ENCODE data around the gene LMO7.

DNA sequence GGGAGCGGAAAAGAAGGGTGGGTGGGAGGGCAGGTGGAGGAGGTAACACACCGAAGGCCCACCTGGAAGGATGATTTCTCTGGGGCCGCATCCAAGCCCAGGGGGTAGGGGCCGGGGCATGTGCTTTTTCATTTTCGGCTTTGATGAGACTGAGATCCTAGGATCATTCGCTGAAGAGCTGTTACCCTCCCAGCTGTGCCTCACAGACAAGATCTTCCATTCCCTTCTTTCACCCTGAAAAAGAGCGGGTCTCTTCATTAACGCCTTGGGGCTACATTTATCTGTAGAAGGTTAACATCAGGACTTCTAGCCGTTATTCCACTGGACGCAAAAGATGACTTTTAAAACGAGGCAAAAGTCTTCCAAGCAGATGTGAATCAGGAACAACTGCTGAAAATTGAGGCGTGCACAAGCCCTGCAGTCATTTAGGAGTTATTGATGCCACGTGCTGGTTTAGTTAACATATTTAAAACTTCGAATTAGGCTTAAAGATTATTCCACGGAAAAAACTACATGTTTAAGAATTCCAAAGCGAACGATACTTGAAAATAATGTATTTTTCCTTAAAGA lies 1.1 kb downstream of the LMO7 start:
- TF ChIP-seq EP300 (IDR thresholded peaks at IDR 0.05; ENCODE audit: borderline replicate concordance) (no peak), FOXM1 (IDR thresholded peaks at IDR 0.05; ENCODE audit: borderline replicate concordance, low read depth) (no peak), MAX (IDR thresholded peaks at IDR 0.05) (peak; percentile 34; the same call in 1 of the 2 replicates), TAF1 (IDR thresholded peaks at IDR 0.05; ENCODE audit: low read depth) (no peak), YY1 (IDR thresholded peaks at IDR 0.05; ENCODE audit: low read depth) (no peak), REST (IDR thresholded peaks at IDR 0.05; ENCODE audit: low read depth) (no peak), TEAD4 (IDR thresholded peaks at IDR 0.05) (no peak), NFIC (IDR thresholded peaks at IDR 0.05) (no peak), USF1 (IDR thresholded peaks at IDR 0.05) (no peak), CEBPB (IDR thresholded peaks at IDR 0.05) (no peak), EGR1 (IDR thresholded peaks at IDR 0.05) (no peak), CREB1 (IDR thresholded peaks at IDR 0.05; ENCODE audit: low read depth) (no peak), ZBTB7A (IDR thresholded peaks at IDR 0.05; ENCODE audit: low read depth) (no peak)
